ENCODE data around the gene ERC2.

The ERC2 gene

DNA sequence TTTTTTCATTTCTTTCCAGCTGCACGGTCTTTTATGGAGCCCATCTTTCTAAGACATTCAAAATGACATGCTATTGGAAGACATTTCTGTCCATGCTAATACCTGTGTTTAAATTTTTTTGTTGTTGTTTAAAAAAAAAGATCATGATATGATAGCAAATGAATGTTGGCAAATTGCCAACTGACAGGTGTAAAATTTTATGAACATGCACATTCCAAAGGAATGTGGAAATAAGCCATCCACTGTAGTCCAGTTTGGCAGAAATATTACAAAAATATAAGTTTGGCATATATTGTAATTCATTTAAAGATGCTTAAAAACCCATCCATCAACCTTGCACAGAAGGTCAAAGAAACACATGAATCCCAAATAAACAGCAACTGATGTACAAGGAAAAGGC is 905.6 kb downstream of the ERC2 start:
- Histone ChIP-seq H3K4me1 (ENCODE audit: control insufficient read depth, insufficient read depth, low read length, poor library complexity, severe bottlenecking) (peaks cover 4% of the 10 kb centered on the region), H3K9me3 (ENCODE audit: control insufficient read depth, low read length) (no peaks in the 10 kb centered on the region), H3K27ac (ENCODE audit: low read depth, low read length, severe bottlenecking) (no peak overlapping the region), H3K4me3 (ENCODE audit: extremely low read depth, insufficient read depth, low read length, poor library complexity, severe bottlenecking) (no peak overlapping the region), H3K36me3 (ENCODE audit: control insufficient read depth, insufficient read depth, low read length) (no peaks in the 10 kb centered on the region)
- no CpG with 5 or more reads among the region's 1 CpG for WGBS, 2 experiments (ENCODE audit: insufficient coverage in 2 of 2)

DNA sequence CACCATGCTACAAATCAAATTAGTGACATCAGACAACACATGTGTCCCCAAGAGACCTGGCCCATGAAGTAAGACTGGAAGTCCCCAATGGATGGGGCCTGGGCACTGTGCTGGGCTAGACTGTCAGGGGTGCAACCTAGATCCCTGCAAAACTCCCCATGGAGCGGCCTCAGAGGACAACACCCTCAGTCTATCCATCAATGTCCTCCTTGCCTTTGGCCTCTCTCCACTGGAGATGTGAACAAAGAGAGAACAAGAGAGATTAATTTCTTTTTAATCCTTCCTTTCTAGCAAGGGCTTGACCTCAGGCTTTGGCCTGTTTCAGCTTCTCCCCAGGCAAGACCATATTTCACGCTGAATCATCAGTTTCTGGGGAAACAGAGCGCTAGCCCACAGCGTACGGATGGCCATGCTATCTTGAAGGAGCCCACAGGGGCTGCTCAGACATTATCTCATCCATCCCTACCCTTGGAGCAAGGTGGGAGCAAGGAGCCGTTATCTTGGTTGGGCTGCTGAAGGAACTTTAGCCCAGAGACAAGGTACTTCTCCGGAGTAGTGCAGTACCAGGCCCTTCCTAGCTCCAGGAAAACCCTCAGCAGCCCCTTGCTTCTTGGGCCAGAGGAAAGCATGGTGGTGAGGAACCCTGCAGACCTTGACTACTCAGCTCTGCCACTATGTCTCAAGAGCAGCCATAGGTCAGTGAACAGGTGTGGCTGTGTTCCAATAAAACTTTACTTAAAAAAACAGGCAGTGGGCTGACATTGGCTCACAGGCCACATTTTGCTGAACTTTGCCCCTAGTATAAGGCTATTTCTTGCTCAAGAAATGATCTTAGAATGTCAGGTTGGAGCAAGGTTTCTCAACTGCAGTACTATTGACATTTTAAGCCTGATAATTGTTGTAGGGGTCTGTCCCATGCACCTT is 908.5 kb downstream of the ERC2 start:
- Histone ChIP-seq H3K27ac (ENCODE audit: low read depth, low read length, severe bottlenecking) (no peak overlapping the region), H3K4me3 (ENCODE audit: extremely low read depth, insufficient read depth, low read length, poor library complexity, severe bottlenecking) (no peak overlapping the region), H3K9me3 (ENCODE audit: control insufficient read depth, low read length) (no peaks in the 10 kb centered on the region), H3K4me1 (ENCODE audit: control insufficient read depth, insufficient read depth, low read length, poor library complexity, severe bottlenecking) (peaks cover 3% of the 10 kb centered on the region), H3K36me3 (ENCODE audit: control insufficient read depth, insufficient read depth, low read length) (no peaks in the 10 kb centered on the region)
- 95 to 96% methylated on average over 6 to 7 of the region's 7 CpGs for WGBS, 2 experiments (ENCODE audit: insufficient coverage in 2 of 2)

DNA sequence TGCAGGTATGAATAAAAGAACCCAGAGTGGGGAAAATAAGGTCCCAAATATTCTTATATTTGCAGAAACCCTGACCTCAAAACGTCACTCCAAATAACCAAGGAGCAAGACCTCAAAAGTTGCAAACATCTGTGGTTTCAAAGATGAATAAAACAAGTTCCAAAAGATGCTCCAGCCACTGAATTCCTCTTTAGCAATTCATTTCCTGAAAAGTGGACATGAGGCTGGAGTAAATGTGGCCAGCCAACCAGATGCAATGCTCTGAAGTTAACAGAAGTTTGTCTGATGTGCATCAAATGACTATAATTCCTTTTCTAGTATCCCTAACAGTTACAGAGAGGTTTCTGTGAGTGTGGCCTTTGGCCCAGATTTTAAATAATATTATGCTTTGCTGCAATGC is 910.0 kb downstream of the ERC2 start:
- Histone ChIP-seq H3K9me3 (ENCODE audit: control insufficient read depth, low read length) (no peaks in the 10 kb centered on the region), H3K27ac (ENCODE audit: low read depth, low read length, severe bottlenecking) (no peak overlapping the region), H3K36me3 (ENCODE audit: control insufficient read depth, insufficient read depth, low read length) (no peaks in the 10 kb centered on the region), H3K4me1 (ENCODE audit: control insufficient read depth, insufficient read depth, low read length, poor library complexity, severe bottlenecking) (peaks cover 10% of the 10 kb centered on the region), H3K4me3 (ENCODE audit: extremely low read depth, insufficient read depth, low read length, poor library complexity, severe bottlenecking) (no peak overlapping the region)
- no CpG with 5 or more reads among the region's 1 CpG for WGBS, 2 experiments (ENCODE audit: insufficient coverage in 2 of 2)

DNA sequence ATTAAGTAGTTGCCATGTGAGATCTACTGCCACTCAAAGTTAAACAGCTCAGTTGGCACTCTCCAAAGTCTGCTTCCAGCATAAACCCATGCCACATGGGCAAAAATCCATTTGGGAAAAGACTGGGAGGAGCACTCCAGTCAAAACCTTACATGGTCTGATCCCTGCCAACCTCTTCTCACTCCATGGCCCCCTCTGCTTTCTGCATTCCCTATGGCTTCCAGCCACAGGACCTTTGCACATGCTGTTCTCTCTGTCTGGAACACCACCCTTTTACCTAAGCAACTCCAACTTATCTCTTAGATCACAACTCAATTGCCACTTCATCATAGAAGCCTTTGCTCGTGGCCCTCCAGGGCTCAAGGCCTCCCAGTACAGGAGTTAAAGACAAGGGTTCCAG is 910.7 kb downstream of the ERC2 start:
- Histone ChIP-seq H3K4me3 (ENCODE audit: extremely low read depth, insufficient read depth, low read length, poor library complexity, severe bottlenecking) (no peak overlapping the region), H3K4me1 (ENCODE audit: control insufficient read depth, insufficient read depth, low read length, poor library complexity, severe bottlenecking) (peaks cover 10% of the 10 kb centered on the region), H3K27ac (ENCODE audit: low read depth, low read length, severe bottlenecking) (no peak overlapping the region), H3K9me3 (ENCODE audit: control insufficient read depth, low read length) (no peaks in the 10 kb centered on the region), H3K36me3 (ENCODE audit: control insufficient read depth, insufficient read depth, low read length) (no peaks in the 10 kb centered on the region)
- 100% methylated on average over 1 of the region's 1 CpG for WGBS, 2 experiments (ENCODE audit: insufficient coverage in 2 of 2)

DNA sequence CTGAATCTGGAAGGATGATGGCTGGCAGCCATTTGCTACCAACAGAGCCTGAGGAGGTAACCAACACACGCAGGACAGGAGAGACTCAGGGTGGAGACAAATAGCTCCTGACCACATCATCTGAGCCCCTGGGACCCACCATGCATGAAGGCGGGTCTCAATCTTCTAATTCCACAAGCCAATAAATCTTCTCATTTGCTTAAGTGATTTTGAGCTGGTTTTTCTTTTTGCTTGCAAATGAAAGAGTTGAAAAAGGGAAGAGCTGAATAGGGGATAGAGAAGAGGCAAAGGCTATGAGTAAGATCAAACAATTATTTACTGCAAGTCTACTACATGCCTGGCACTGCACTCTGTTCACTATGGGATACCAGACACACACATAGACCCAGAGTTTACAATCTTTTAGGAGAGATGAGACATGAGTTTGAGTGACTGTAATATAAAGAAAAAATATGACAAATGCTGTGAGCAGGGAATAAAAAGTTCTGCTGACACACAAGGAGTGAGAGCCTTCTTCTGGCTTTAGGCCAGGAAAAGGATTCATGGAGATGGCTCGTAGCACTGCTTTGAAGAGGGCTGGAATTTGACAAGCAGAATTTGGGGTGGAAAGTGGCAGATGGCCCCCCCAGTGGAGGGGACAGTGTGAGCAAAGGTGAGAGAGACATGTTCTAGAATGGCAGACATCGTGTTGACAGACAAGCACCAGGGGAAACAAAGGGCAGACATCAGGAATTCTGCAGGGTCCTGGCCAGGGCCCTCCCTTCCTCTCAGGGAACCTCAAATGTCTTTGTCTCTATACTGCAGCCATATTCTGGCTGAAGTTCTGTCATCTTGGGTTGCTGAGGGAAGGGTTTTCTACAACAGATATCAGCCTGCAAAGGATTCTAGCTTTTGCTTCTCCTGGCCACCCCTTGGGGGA is 911.4 kb downstream of the ERC2 start:
- no peak overlapping the region for H3K27ac ChIP-seq (ENCODE audit: low read depth, low read length, severe bottlenecking)
- no peak overlapping the region for H3K4me3 ChIP-seq (ENCODE audit: extremely low read depth, insufficient read depth, low read length, poor library complexity, severe bottlenecking)
- peaks cover 10% of the 10 kb centered on the region for H3K4me1 ChIP-seq (ENCODE audit: control insufficient read depth, insufficient read depth, low read length, poor library complexity, severe bottlenecking)
- WGBS, 2 experiments (ENCODE audit: insufficient coverage in 2 of 2): 84 to 89% methylated on average over 1 to 3 of the region's 4 CpGs
- H3K9me3 ChIP-seq (ENCODE audit: control insufficient read depth, low read length): no peaks in the 10 kb centered on the region
- no peaks in the 10 kb centered on the region for H3K36me3 ChIP-seq (ENCODE audit: control insufficient read depth, insufficient read depth, low read length)

DNA sequence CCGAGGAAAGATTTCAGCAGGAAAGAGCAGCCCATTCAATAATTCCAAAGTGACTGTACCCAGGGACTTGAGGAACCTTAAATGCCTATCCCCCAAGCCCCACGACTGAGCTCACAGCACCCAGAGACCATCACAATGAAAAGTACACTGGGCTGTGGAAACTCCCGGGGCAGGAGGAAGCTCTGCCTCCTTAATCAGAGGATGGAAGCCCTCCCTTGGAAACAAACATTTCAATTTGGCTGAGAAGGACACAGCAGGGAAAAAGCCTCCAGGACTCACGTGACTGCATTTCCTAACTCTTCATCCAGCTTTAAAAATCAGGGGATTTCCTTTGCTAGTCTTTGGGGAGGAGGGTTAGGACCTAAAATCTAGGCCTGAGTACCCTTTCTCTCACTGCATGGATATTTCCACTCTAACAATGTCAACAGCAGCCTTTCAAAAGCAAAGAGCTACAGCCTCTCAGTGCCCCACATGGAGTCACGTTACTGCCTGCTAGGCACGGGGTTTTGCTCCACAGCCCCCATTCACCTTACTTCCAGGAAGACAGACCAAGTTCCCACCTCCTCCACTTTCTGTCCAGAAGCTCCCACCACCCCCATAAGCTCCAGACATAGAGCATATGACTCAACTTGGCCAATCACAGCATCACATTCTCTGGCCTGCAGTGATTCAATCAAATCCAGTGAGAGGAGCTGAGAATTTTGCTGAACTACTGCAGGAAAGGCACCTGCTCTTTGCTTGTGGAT is 912.2 kb downstream of the ERC2 start:
- Histone ChIP-seq H3K36me3 (ENCODE audit: control insufficient read depth, insufficient read depth, low read length) (no peaks in the 10 kb centered on the region), H3K4me1 (ENCODE audit: control insufficient read depth, insufficient read depth, low read length, poor library complexity, severe bottlenecking) (peaks cover 10% of the 10 kb centered on the region), H3K9me3 (ENCODE audit: control insufficient read depth, low read length) (peaks cover 5% of the 10 kb centered on the region), H3K4me3 (ENCODE audit: extremely low read depth, insufficient read depth, low read length, poor library complexity, severe bottlenecking) (no peak overlapping the region), H3K27ac (ENCODE audit: low read depth, low read length, severe bottlenecking) (no peak overlapping the region)
- WGBS, 2 experiments (ENCODE audit: insufficient coverage in 2 of 2): 68 to 75% methylated on average over 4 to 5 of the region's 6 CpGs

DNA sequence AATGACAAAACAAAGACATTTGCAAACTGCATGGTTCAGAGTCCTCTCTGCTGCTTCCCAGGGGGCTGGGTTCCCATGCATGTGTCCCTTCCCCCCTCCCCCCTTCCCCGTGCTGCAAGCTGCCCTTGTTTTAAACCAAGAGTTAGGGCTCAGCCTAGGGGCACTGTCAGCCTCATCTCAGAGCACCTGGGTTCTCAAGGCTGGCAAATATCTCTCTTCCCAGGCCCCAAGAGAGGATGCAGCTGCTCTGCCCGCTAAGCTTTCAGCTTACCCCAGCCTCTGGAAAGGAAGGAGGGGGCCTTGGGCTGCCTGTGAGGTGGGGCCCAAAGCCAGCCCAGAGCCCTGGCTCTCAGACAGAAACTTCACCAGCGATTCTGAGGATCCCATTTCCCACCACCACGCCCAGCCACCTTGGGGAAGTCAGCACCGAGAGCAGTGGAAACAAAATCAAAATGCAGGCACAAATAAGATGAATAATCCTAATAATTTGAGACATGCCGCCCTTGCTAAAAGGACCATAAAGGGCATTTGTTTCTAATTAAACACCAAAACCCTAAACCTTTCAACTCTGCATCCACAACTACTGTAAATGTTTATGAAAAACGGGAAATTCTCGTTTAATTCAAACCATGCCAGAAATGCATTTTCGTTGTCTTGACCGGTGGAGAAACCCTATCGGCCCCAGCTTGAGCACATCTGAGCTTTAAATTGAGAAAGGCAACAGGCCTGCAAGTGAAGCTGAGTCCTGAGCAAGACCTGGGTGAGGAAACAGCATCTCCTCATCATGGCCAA is 913.4 kb downstream of the ERC2 start:
- Histone ChIP-seq H3K4me3 (ENCODE audit: extremely low read depth, insufficient read depth, low read length, poor library complexity, severe bottlenecking) (no peak overlapping the region), H3K36me3 (ENCODE audit: control insufficient read depth, insufficient read depth, low read length) (no peaks in the 10 kb centered on the region), H3K4me1 (ENCODE audit: control insufficient read depth, insufficient read depth, low read length, poor library complexity, severe bottlenecking) (peaks cover 10% of the 10 kb centered on the region), H3K9me3 (ENCODE audit: control insufficient read depth, low read length) (peaks cover 5% of the 10 kb centered on the region), H3K27ac (ENCODE audit: low read depth, low read length, severe bottlenecking) (no peak overlapping the region)
- whole genome bisulfite sequencing, 2 experiments (ENCODE audit: insufficient coverage in 2 of 2): 62 to 71% methylated on average over 9 of the region's 11 CpGs

DNA sequence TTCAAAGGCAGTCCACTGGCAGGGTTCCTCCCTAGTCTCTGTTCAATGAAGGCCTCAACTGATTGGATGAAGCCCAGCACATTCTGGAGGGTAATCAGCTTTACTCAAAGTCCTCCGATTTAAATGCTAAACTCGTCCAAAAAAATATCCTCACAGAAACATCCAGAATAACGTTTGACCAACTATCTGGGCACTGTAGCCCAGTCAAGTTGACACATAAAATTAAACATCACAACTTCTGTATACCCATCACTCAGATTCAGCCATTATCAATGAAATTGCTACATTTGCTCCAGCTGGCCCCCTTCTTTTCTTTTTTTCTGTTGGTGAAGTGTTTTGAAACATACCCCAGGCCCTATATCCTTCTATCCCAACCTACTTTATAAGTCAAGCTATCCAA is 916.6 kb downstream of the ERC2 start:
- H3K4me3 ChIP-seq (ENCODE audit: extremely low read depth, insufficient read depth, low read length, poor library complexity, severe bottlenecking): no peak overlapping the region
- H3K4me1 ChIP-seq (ENCODE audit: control insufficient read depth, insufficient read depth, low read length, poor library complexity, severe bottlenecking): peaks cover 10% of the 10 kb centered on the region
- 92 to 96% methylated on average over 3 of the region's 3 CpGs for WGBS, 2 experiments (ENCODE audit: insufficient coverage in 2 of 2)
- H3K9me3 ChIP-seq (ENCODE audit: control insufficient read depth, low read length): peaks cover 5% of the 10 kb centered on the region
- H3K27ac ChIP-seq (ENCODE audit: low read depth, low read length, severe bottlenecking): no peak overlapping the region
- H3K36me3 ChIP-seq (ENCODE audit: control insufficient read depth, insufficient read depth, low read length): no peaks in the 10 kb centered on the region

DNA sequence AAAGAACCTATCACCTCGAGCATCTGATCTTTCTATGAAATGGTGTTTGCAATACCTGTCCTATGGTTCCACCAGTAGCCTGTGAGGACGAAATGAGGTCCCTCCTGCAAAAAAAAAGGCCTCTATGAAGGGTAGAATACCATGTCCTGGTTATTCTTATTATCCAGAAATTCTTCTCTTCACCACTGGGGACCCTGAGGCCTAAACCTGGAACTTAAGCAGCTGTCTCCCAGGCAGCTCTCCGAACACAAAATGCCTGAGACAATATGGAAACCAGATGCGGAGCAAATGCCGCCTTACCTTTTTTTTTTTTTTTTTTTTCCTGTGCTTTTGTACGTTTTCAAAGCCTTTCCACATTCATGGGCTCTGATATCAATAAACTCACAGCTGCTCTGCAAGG is 919.1 kb downstream of the ERC2 start:
- WGBS, 2 experiments (ENCODE audit: insufficient coverage in 2 of 2): 86 to 100% methylated on average over 2 to 4 of the region's 6 CpGs

More for the DNA sequence above, 919.1 kb downstream of the ERC2 start:
- no peak overlapping the region for H3K27ac ChIP-seq (ENCODE audit: low read depth, low read length, severe bottlenecking)
- peaks cover 5% of the 10 kb centered on the region for H3K9me3 ChIP-seq (ENCODE audit: control insufficient read depth, low read length)
- H3K4me3 ChIP-seq (ENCODE audit: extremely low read depth, insufficient read depth, low read length, poor library complexity, severe bottlenecking): no peak overlapping the region
- H3K36me3 ChIP-seq (ENCODE audit: control insufficient read depth, insufficient read depth, low read length): no peaks in the 10 kb centered on the region
- peaks cover 1% of the 10 kb centered on the region for H3K4me1 ChIP-seq (ENCODE audit: control insufficient read depth, insufficient read depth, low read length, poor library complexity, severe bottlenecking)
